Prostate gland (tissue), 2 donors: Measurements from ENCODE around the gene ARHGAP26. TPM values are rescaled to one million over a fixed set of nuclear protein-coding genes. Genes with fewer than 3 reads are reported as not detected.

Experiments
- DNase-seq: peaks from one replicate; pipeline ENCODE4 v3.0.0-alpha.2; 2019; ENCODE audit warnings: low spot score
- H3K27ac ChIP-seq, 2 donors: fragments of 200-600 bp; sonication (generic); 2 replicates each; pipeline ENCODE4 v1.5.1; 2017 to 2019
- H3K27me3 ChIP-seq: fragments of 200-600 bp; sonication (generic); replicated peaks from 2 replicates; pipeline ENCODE4 v1.5.1; 2019; ENCODE audit not compliant: insufficient read depth
- H3K36me3 ChIP-seq, 2 donors: fragments of 200-600 bp; sonication (generic); 1 replicate in 1 of 2; 2 replicates in 1 of 2; pipeline versions ENCODE4 v1.5.1 to v1.8.1; 2017 to 2019
- H3K4me1 ChIP-seq: fragments of 200-600 bp; sonication (generic); replicated peaks from 2 replicates; pipeline ENCODE4 v1.5.1; 2019
- H3K4me3 ChIP-seq, 2 donors: fragments of 200-600 bp; sonication (generic); 2 replicates each; pipeline ENCODE4 v1.5.1; 2017 to 2019
- H3K9me3 ChIP-seq: fragments of 200-600 bp; sonication (generic); 2 replicates; pipeline ENCODE4 v1.5.1; 2017
- CTCF ChIP-seq, 4 experiments: fragments of 200-600 bp in 2 of 4; fragments of 450-650 bp in 2 of 4; sonication (generic) in 2 of 4; IDR thresholded peaks; 1 replicate in 3 of 4; 2 replicates in 1 of 4; pipeline ENCODE4 v1.5.1; 2016 to 2019; ENCODE audit warnings: antibody characterized with exemption in 4 of 4, mild to moderate bottlenecking in 2 of 4, moderate library complexity in 2 of 4
- POLR2A ChIP-seq: fragments of 450-650 bp; IDR thresholded peaks from one replicate; pipeline ENCODE4 v1.6.1; 2016; ENCODE audit warnings: antibody characterized with exemption, mild to moderate bottlenecking
- POLR2AphosphoS5 ChIP-seq: sonication (generic); formaldehyde crosslinking; IDR thresholded peaks from one replicate; pipeline ENCODE4 v1.6.1; 2017; ENCODE audit warnings: antibody characterized with exemption
- WGBS: methylation state at CpG from one replicate; pipeline ENCODE4 v1.1.5; 2018; 5-methylcytosine and 5-hydroxymethylcytosine counted together
- intact Hi-C: fragments of 100-400 bp; cut with DNase I; formaldehyde crosslinking; loops from one replicate; pipeline ENCODE4 v1.14.2; 2022
- total RNA-seq, 2 donors: library from RNA; depleted of rRNA; stranded (reverse); fragments of >200 nt; gene quantifications; one replicate each; pipeline ENCODE4 v1.1.0, GENCODE V29; 2016

Gene ARHGAP26
- total RNA-seq, 2 donors from 2014 or later = 11.7 to 39.8 TPM

- 71% methylated on average over 9 of the region's 9 CpGs for WGBS
- Histone ChIP-seq H3K27ac (no peak overlapping the region), H3K36me3 (no peaks in the 10 kb centered on the region), H3K4me3 (no peak overlapping the region), H3K4me1 (no peaks in the 10 kb centered on the region), H3K27me3 (no peaks in the 10 kb centered on the region), H3K9me3 (no peaks in the 10 kb centered on the region)
- intact Hi-C loops = no loop called here
- DNase-seq = no peak
- TF ChIP-seq CTCF (IDR thresholded peaks at IDR 0.05) (no peak), POLR2A (no peak), POLR2AphosphoS5 (no peak)
Measured at GRCh38 chr5:142845954-142846398, 75.8 kb downstream of the ARHGAP26 start.

GRCh38 chr5:142846406-142846805, 76.2 kb downstream of the ARHGAP26 start:
- no peaks in the 10 kb centered on the region for H3K27me3 ChIP-seq
- no peaks in the 10 kb centered on the region for H3K36me3 ChIP-seq
- no peak overlapping the region for H3K27ac ChIP-seq
- no peaks in the 10 kb centered on the region for H3K9me3 ChIP-seq
- H3K4me3 ChIP-seq = no peak overlapping the region
- no peaks in the 10 kb centered on the region for H3K4me1 ChIP-seq
- intact Hi-C loops = no loop called here
- TF ChIP-seq POLR2A = no peak
- no peak for TF ChIP-seq POLR2AphosphoS5
- no peak for TF ChIP-seq CTCF (IDR thresholded peaks at IDR 0.05)
- DNase-seq = no peak

GRCh38 chr5:142847898-142848790, 78.0 kb downstream of the ARHGAP26 start:
- no peak for DNase-seq
- TF ChIP-seq CTCF (IDR thresholded peaks at IDR 0.05) (no peak), POLR2A (no peak), POLR2AphosphoS5 (no peak)
- no peaks in the 10 kb centered on the region for H3K36me3 ChIP-seq
- H3K27ac ChIP-seq = no peak overlapping the region
- no peaks in the 10 kb centered on the region for H3K9me3 ChIP-seq
- no peaks in the 10 kb centered on the region for H3K27me3 ChIP-seq
- intact Hi-C loops = no loop called here
- 91% methylated on average over 7 of the region's 7 CpGs for WGBS
- H3K4me1 ChIP-seq = no peaks in the 10 kb centered on the region
- H3K4me3 ChIP-seq = no peak overlapping the region

GRCh38 chr5:142849466-142849865, 79.3 kb downstream of the ARHGAP26 start:
- no peak for DNase-seq
- H3K9me3 ChIP-seq = no peaks in the 10 kb centered on the region
- no peak overlapping the region for H3K4me3 ChIP-seq
- H3K27me3 ChIP-seq = no peaks in the 10 kb centered on the region
- H3K4me1 ChIP-seq = no peaks in the 10 kb centered on the region
- no peaks in the 10 kb centered on the region for H3K36me3 ChIP-seq
- intact Hi-C loops = no loop called here
- H3K27ac ChIP-seq = no peak overlapping the region
- no peak for TF ChIP-seq POLR2A
- no peak for TF ChIP-seq POLR2AphosphoS5
- no peak for TF ChIP-seq CTCF (IDR thresholded peaks at IDR 0.05)
- WGBS = 90% methylated on average over 3 of the region's 3 CpGs

- H3K4me1 ChIP-seq = no peaks in the 10 kb centered on the region
Measured at GRCh38 chr5:142849880-142850279, 79.7 kb downstream of the ARHGAP26 start.

More at GRCh38 chr5:142849880-142850279, 79.7 kb downstream of the ARHGAP26 start:
- 100% methylated on average over 3 of the region's 3 CpGs for WGBS
- Histone ChIP-seq H3K27me3 (no peaks in the 10 kb centered on the region), H3K4me3 (no peak overlapping the region), H3K36me3 (no peaks in the 10 kb centered on the region), H3K9me3 (no peaks in the 10 kb centered on the region), H3K27ac (no peak overlapping the region)
- no peak for DNase-seq
- TF ChIP-seq CTCF (IDR thresholded peaks at IDR 0.05) (no peak), POLR2AphosphoS5 (no peak), POLR2A (no peak)
- intact Hi-C loops = no loop called here
